A549 (cell line): ENCODE results near the gene RAPGEF4. TPM values are rescaled to one million over a fixed set of nuclear protein-coding genes. Genes with fewer than 3 reads are reported as not detected.
A peak's percentile ranks its signal among the peaks of the same experiment; 100 is the strongest.

Source experiments
- ATAC-seq, 2 experiments: fragments of 200-7000 bp in 1 of 2; fragments of >200 bp in 1 of 2; cut with Nextera tagmentation in 1 of 2; cut with Tn5 transposase in 1 of 2; 3 replicates each; pipeline versions ENCODE4 v1.8.0 to v1.9.1; 2018 to 2020; ENCODE audit warnings: mild to moderate bottlenecking in 1 of 2, moderate library complexity in 1 of 2
- CTCF ChIA-PET: fragments of 300-600 bp; sonication (Branson Sonifier 250); formaldehyde crosslinking; extraction: SDS; loops from one replicate; lab custom pipeline; 2021; ENCODE audit warnings: antibody characterized with exemption, inconsistent platforms; lab: Yijun Ruan, JAX
- POLR2A ChIA-PET: fragments of 350-600 bp; formaldehyde crosslinking; extraction: SDS; loops from one replicate; lab custom pipeline; 2021; ENCODE audit warnings: antibody characterized with exemption, inconsistent platforms; lab: Yijun Ruan, JAX
- DNase-seq, 2 experiments: peaks; one replicate each; pipeline versions ENCODE4 v3.0.0 to v3.0.0-alpha.2; 2011 to 2016; ENCODE audit warnings: low read depth in 1 of 2, low spot score in 1 of 2
- FAIRE-seq: peaks from 2 replicates; lab custom pipeline; 2011; peaks lifted over from hg19 to GRCh38; lab: Jason Lieb, UNC
- H3K27ac ChIP-seq, 2 experiments: fragments of >200 bp; sonication (Bioruptor Twin); formaldehyde crosslinking; 3 replicates each; pipeline ENCODE4 v1.5.1; 2016 to 2017
- H3K4me1 ChIP-seq: fragments of >200 bp; sonication (Bioruptor Twin); formaldehyde crosslinking; 3 replicates; pipeline ENCODE4 v1.6.1; 2016
- H3K4me2 ChIP-seq: fragments of >200 bp; sonication (Bioruptor Twin); formaldehyde crosslinking; 3 replicates; pipeline ENCODE4 v1.6.1; 2016
- H3K4me3 ChIP-seq: fragments of >200 bp; sonication (Bioruptor Twin); formaldehyde crosslinking; 3 replicates; pipeline ENCODE4 v1.5.1; 2016
- H3K9me3 ChIP-seq: fragments of >200 bp; sonication (Bioruptor Twin); formaldehyde crosslinking; 3 replicates; pipeline ENCODE4 v1.6.1; 2016
- FOSB ChIP-seq: fragments of 250-450 bp; sonication (Bioruptor Pico); IDR thresholded peaks from 2 replicates; pipeline ENCODE4 v1.5.0; 2020; ENCODE audit warnings: mild to moderate bottlenecking, moderate library complexity
- JUNB ChIP-seq: fragments of >200 bp; sonication (Bioruptor Twin); formaldehyde crosslinking; IDR thresholded peaks from 2 replicates; pipeline ENCODE4 v1.6.1; 2016
- MAZ ChIP-seq: fragments of 150-350 bp; IDR thresholded peaks from 2 replicates; pipeline ENCODE4 v1.6.1; 2014; ENCODE audit warnings: antibody characterized with exemption, low read depth, low read length, borderline replicate concordance
- NPAS2 ChIP-seq: fragments of 250-450 bp; sonication (Bioruptor Pico); IDR thresholded peaks from 2 replicates; pipeline ENCODE4 v1.8.0; 2022; ENCODE audit warnings: mild to moderate bottlenecking, moderate library complexity, borderline replicate concordance
- RAD21 ChIP-seq, 2 experiments: fragments of >200 bp in 1 of 2; sonication (Bioruptor Twin) in 1 of 2; formaldehyde crosslinking in 1 of 2; IDR thresholded peaks in 1 of 2; conservative IDR thresholded peaks in 1 of 2; 2 replicates in 1 of 2; 3 replicates in 1 of 2; pipeline ENCODE4 v1.6.1; 2012 to 2018; ENCODE audit warnings: inconsistent platforms in 1 of 2
- RCOR1 ChIP-seq: fragments of 150-350 bp; IDR thresholded peaks from 2 replicates; pipeline ENCODE4 v1.6.1; 2014; ENCODE audit warnings: antibody characterized with exemption, low read length, low read depth
- SMC3 ChIP-seq: fragments of >200 bp; sonication (Bioruptor Twin); formaldehyde crosslinking; IDR thresholded peaks from 3 replicates; pipeline ENCODE4 v1.6.1; 2018; ENCODE audit warnings: inconsistent platforms
- SREBF2 ChIP-seq: fragments of 450-650 bp; IDR thresholded peaks from 2 replicates; pipeline ENCODE4 v1.6.1; 2014; ENCODE audit warnings: mild to moderate bottlenecking, moderate library complexity
- TP53 ChIP-seq: fragments of 250-450 bp; sonication (Bioruptor Pico); IDR thresholded peaks from 2 replicates; pipeline ENCODE4 v1.5.0; 2021; ENCODE audit warnings: mild to moderate bottlenecking, moderate library complexity
- WGBS: methylation state at CpG from one replicate; pipeline ENCODE4 v1.1.6; 2017; ENCODE audit errors: missing lambda C conversion rate; 5-methylcytosine and 5-hydroxymethylcytosine counted together
- polyA plus RNA-seq, 4 experiments: library from polyadenylated mRNA; depleted of rRNA in 3 of 4; stranded (reverse); fragments of >200 nt; fragmentation: RNase III in 1 of 4; extraction: RNeasy Plus Mini Kit Qiagen cat#74134 plus additional on column Dnase treatment in 1 of 4; gene quantifications; 2 replicates in 3 of 4; 3 replicates in 1 of 4; pipeline ENCODE4 v1.2.3, GENCODE V29; 2011 to 2017
- TF ChIP-seq, protein P1 (sequence below): fragments of >200 bp; sonication (Bioruptor Twin); formaldehyde crosslinking; IDR thresholded peaks from 3 replicates; pipeline ENCODE4 v1.5.1; 2016
- TF ChIP-seq, protein P2 (sequence below): fragments of >200 bp; sonication (Bioruptor Twin); formaldehyde crosslinking; IDR thresholded peaks from 3 replicates; pipeline ENCODE4 v1.6.1; 2016
- TF ChIP-seq, protein P3 (sequence below): IDR thresholded peaks from 2 replicates; pipeline ENCODE4 v1.6.1; 2012
- TF ChIP-seq, protein P4 (sequence below): fragments of 250-450 bp; sonication (Bioruptor Pico); IDR thresholded peaks from 2 replicates; pipeline ENCODE4 v1.5.0; 2020; ENCODE audit warnings: low read depth, mild to moderate bottlenecking, moderate library complexity
- TF ChIP-seq, protein P5 (sequence below): fragments of 150-350 bp; IDR thresholded peaks from 2 replicates; pipeline ENCODE4 v1.6.1; 2014; ENCODE audit warnings: low read depth, mild to moderate bottlenecking, low read length

RAPGEF4 gene
- polyA plus RNA-seq, 2 of the 4 experiments (the other 2 are of a cell fraction) = 0.18 to 1.1 TPM

DNA sequence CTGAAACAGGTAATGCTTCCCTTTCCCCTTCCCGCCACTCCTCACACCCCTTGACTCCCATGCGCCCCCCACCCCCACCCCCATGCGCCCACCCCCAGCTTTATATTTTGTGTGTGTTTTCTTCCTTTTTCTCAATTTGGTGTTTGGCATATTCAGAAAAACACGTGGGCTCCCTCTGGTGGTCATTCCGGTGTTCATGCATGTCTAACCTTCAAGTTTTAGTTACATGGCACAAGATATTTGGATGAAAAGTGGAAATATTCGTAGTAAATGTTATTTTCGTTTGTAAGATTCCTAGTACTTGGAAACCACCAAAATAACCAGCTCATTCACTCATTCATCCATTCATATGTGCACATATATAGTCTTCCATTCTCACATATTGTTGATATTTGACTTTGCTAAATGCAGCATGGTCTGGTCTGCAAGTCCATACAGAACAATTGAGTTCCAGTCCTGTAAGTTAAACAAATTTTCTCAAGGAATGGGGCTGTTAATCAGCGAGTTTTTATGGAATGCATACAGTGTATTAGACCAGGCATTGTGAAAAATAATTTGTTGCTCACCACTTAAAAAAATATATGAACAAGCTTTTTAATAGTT, 196.4 kb downstream of the RAPGEF4 start:
- CTCF ChIA-PET = interaction anchor here (0.6 to 4.7 kb wide), 54 partner anchors 10 to 832 kb away, joined by 3 to 74 read pairs (median 4); no protein-coding TSS in a partner anchor
- DNase-seq = peak; percentile 10 to 68
- Histone ChIP-seq H3K4me2 (peak overlapping the region; percentile 64), H3K27ac (no peak overlapping the region), H3K4me3 (no peak overlapping the region), H3K4me1 (peaks cover 9% of the 10 kb centered on the region; the same call in 2 of the 3 replicates), H3K9me3 (no peaks in the 10 kb centered on the region)
- ATAC-seq = peak; percentile 69 to 85; a peak in 3 of 6 replicates
- 0% methylated on average over 7 of the region's 8 CpGs for WGBS
- peak; percentile 81 to 88 for TF ChIP-seq RAD21 (conservative IDR thresholded peaks at IDR 0.05 in 1 of 2, IDR thresholded peaks at IDR 0.05 in 1 of 2)
- peak; percentile 94 for TF ChIP-seq SMC3
- TF ChIP-seq, protein P1, sequence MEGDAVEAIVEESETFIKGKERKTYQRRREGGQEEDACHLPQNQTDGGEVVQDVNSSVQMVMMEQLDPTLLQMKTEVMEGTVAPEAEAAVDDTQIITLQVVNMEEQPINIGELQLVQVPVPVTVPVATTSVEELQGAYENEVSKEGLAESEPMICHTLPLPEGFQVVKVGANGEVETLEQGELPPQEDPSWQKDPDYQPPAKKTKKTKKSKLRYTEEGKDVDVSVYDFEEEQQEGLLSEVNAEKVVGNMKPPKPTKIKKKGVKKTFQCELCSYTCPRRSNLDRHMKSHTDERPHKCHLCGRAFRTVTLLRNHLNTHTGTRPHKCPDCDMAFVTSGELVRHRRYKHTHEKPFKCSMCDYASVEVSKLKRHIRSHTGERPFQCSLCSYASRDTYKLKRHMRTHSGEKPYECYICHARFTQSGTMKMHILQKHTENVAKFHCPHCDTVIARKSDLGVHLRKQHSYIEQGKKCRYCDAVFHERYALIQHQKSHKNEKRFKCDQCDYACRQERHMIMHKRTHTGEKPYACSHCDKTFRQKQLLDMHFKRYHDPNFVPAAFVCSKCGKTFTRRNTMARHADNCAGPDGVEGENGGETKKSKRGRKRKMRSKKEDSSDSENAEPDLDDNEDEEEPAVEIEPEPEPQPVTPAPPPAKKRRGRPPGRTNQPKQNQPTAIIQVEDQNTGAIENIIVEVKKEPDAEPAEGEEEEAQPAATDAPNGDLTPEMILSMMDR = peak; percentile 83
- TF ChIP-seq, protein P2, sequence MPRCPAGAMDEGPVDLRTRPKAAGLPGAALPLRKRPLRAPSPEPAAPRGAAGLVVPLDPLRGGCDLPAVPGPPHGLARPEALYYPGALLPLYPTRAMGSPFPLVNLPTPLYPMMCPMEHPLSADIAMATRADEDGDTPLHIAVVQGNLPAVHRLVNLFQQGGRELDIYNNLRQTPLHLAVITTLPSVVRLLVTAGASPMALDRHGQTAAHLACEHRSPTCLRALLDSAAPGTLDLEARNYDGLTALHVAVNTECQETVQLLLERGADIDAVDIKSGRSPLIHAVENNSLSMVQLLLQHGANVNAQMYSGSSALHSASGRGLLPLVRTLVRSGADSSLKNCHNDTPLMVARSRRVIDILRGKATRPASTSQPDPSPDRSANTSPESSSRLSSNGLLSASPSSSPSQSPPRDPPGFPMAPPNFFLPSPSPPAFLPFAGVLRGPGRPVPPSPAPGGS = no peak
- no peak for TF ChIP-seq RCOR1
- POLR2A ChIA-PET = no interaction called here
- no peak for FAIRE-seq

DNA sequence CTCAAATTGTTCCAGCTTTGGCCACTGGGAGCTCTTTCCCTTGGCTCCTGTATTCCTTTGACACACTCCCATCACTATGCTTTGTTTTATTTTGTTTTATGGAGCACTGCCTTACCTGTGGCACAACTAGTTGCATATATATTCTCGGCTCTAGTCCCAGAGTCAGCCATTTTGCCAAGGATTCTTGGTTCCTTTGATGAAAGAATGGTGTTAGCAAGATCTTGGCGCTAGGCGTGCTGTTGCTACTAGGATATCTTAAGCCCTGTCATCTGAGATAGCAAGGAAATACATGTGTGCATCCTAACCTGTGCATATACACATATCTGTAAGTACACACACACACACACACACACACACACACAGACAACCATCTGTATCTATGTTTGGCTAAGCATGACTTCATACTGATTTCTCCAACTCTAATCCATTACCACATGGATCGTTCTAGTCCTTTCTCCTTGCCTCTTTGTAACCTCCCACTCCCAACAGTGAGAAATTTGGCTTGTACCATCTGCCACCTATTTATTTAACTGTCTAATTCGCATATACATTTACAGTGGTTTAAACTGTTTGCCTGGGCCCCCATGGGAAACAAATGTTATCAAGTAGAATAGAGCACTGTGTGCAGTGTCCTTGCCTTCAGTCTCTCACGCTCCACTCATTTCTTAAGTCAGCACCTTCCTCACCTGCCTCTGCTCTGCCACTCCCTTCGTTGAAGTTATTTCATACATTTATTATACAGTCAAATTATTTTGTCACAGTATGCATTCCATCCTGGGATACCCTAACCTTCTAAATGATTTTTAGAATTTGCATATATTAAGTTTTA, 202.5 kb downstream of the RAPGEF4 start:
- Histone ChIP-seq H3K9me3 (peaks cover 32% of the 10 kb centered on the region; the same call in 1 of the 3 replicates), H3K27ac (no peak overlapping the region), H3K4me3 (no peak overlapping the region), H3K4me2 (no peak overlapping the region), H3K4me1 (no peaks in the 10 kb centered on the region)
- ChIA-PET POLR2A (no interaction called here), CTCF (no interaction called here)
- WGBS = 58% methylated on average over 7 of the region's 7 CpGs
- TF ChIP-seq, protein P3, sequence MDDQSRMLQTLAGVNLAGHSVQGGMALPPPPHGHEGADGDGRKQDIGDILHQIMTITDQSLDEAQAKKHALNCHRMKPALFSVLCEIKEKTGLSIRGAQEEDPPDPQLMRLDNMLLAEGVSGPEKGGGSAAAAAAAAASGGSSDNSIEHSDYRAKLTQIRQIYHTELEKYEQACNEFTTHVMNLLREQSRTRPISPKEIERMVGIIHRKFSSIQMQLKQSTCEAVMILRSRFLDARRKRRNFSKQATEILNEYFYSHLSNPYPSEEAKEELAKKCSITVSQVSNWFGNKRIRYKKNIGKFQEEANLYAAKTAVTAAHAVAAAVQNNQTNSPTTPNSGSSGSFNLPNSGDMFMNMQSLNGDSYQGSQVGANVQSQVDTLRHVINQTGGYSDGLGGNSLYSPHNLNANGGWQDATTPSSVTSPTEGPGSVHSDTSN = no peak
- TF ChIP-seq JUNB (no peak), FOSB (no peak), SREBF2 (no peak), NPAS2 (CRISPR knock-in tag) (no peak), TP53 (CRISPR knock-in tag) (no peak), MAZ (no peak)
- TF ChIP-seq, protein P2 = no peak
- TF ChIP-seq, protein P4, sequence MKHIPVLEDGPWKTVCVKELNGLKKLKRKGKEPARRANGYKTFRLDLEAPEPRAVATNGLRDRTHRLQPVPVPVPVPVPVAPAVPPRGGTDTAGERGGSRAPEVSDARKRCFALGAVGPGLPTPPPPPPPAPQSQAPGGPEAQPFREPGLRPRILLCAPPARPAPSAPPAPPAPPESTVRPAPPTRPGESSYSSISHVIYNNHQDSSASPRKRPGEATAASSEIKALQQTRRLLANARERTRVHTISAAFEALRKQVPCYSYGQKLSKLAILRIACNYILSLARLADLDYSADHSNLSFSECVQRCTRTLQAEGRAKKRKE (CRISPR knock-in tag) = no peak
- TF ChIP-seq, protein P5, sequence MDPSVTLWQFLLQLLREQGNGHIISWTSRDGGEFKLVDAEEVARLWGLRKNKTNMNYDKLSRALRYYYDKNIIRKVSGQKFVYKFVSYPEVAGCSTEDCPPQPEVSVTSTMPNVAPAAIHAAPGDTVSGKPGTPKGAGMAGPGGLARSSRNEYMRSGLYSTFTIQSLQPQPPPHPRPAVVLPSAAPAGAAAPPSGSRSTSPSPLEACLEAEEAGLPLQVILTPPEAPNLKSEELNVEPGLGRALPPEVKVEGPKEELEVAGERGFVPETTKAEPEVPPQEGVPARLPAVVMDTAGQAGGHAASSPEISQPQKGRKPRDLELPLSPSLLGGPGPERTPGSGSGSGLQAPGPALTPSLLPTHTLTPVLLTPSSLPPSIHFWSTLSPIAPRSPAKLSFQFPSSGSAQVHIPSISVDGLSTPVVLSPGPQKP = no peak
- no peak for DNase-seq
- ATAC-seq = no peak
- no peak for FAIRE-seq
